ENCODE results near the gene ULBP2.

- TF ChIP-seq CTCF (IDR thresholded peaks at IDR 0.05) (no peak), POLR2A (IDR thresholded peaks at IDR 0.05) (no peak)
These were observed 16.4 kb upstream of the ULBP2 start for GRCh38 chr6:149925253-149925973.

Measured in heart left ventricle (tissue), 13 donors.